H1 (cell line): Measurements from ENCODE around the gene ZNF750. TPM values are rescaled to one million over a fixed set of nuclear protein-coding genes. Genes with fewer than 3 reads are reported as not detected.

Experiments used
- CTCF ChIA-PET: fragments of 300-600 bp; sonication (Branson Sonifier 250); formaldehyde crosslinking; loops from one replicate; lab custom pipeline; 2021; ENCODE audit not compliant: partially characterized antibody; lab: Charles Lee
- POLR2A ChIA-PET: fragments of 300-600 bp; sonication (Branson Sonifier 250); formaldehyde crosslinking; loops from one replicate; lab custom pipeline; 2021; ENCODE audit warnings: inconsistent platforms; ENCODE audit not compliant: partially characterized antibody; lab: Charles Lee
- DNase-seq, 2 experiments: peaks; one replicate each; pipeline versions ENCODE4 v3.0.0 to v3.0.0-alpha.2; 2010 to 2022; ENCODE audit warnings: low spot score in 2 of 2, low read depth in 1 of 2, mixed read lengths in 1 of 2
- FAIRE-seq: peaks from 2 replicates; lab custom pipeline; 2011; peaks lifted over from hg19 to GRCh38; lab: Jason Lieb, UNC
- H2AFZ ChIP-seq: 2 replicates; pipeline ENCODE4 v1.8.1; 2012; ENCODE audit warnings: low read length, inconsistent platforms
- H2AK5ac ChIP-seq: 2 replicates; pipeline ENCODE4 v1.6.1; 2013; ENCODE audit warnings: low read depth, low read length
- H2BK120ac ChIP-seq: replicated peaks from 2 replicates; pipeline ENCODE3; 2013; ENCODE audit warnings: low read depth, low read length, inconsistent platforms
- H2BK12ac ChIP-seq: 2 replicates; pipeline ENCODE4 v1.6.1; 2013; ENCODE audit warnings: low read depth, low read length
- H2BK15ac ChIP-seq: 2 replicates; pipeline ENCODE4 v1.6.1; 2013; ENCODE audit warnings: low read length
- H2BK20ac ChIP-seq: 2 replicates; pipeline ENCODE4 v1.6.1; 2013; ENCODE audit warnings: low read length
- H2BK5ac ChIP-seq: 2 replicates; pipeline ENCODE4 v1.6.1; 2013; ENCODE audit warnings: low read depth, low read length
- H3K14ac ChIP-seq: 2 replicates; pipeline ENCODE4 v1.6.1; 2013; ENCODE audit warnings: inconsistent platforms; ENCODE audit not compliant: insufficient read length
- H3K18ac ChIP-seq: 2 replicates; pipeline ENCODE4 v1.6.1; 2013; ENCODE audit warnings: low read length; ENCODE audit errors: extremely low read depth
- H3K23ac ChIP-seq: 2 replicates; pipeline ENCODE4 v1.6.1; 2013; ENCODE audit warnings: inconsistent platforms; ENCODE audit not compliant: insufficient read length
- H3K23me2 ChIP-seq: 2 replicates; pipeline ENCODE4 v1.6.1; 2013; ENCODE audit warnings: low read depth, low read length
- H3K27ac ChIP-seq: 2 replicates; pipeline ENCODE4 v1.6.1; 2011; ENCODE audit warnings: low read depth, low read length, inconsistent platforms
- H3K27me3 ChIP-seq, 4 experiments: replicated peaks in 1 of 4; 1 replicate in 1 of 4; 2 replicates in 3 of 4; pipeline versions ENCODE4 v1.6.1 to v1.8.1; 2011 to 2013; ENCODE audit warnings: low read length in 3 of 4, mild to moderate bottlenecking in 3 of 4, inconsistent platforms in 2 of 4, mixed read lengths in 2 of 4, moderate library complexity in 1 of 4; ENCODE audit not compliant: control insufficient read depth in 3 of 4, insufficient read depth in 3 of 4; ENCODE audit errors: extremely low read depth in 1 of 4
- H3K36me3 ChIP-seq, 4 experiments: 2 replicates each; pipeline versions ENCODE4 v1.6.1 to v1.8.1; 2011 to 2013; ENCODE audit warnings: mild to moderate bottlenecking in 4 of 4, low read length in 3 of 4, moderate library complexity in 2 of 4, control low read depth in 1 of 4, inconsistent platforms in 1 of 4; ENCODE audit not compliant: insufficient read depth in 4 of 4, control insufficient read depth in 2 of 4
- H3K4ac ChIP-seq: replicated peaks from 2 replicates; pipeline ENCODE3; 2013; ENCODE audit warnings: low read length, low read depth, mixed read lengths, inconsistent platforms; ENCODE audit not compliant: insufficient read length
- H3K4me1 ChIP-seq, 4 experiments: replicated peaks in 1 of 4; 1 replicate in 1 of 4; 2 replicates in 3 of 4; pipeline versions ENCODE4 v1.6.1 to v1.8.1; 2011 to 2013; ENCODE audit warnings: low read length in 3 of 4, inconsistent platforms in 2 of 4, mixed read lengths in 1 of 4; ENCODE audit not compliant: insufficient read depth in 4 of 4, control insufficient read depth in 3 of 4
- H3K4me2 ChIP-seq, 2 experiments: 2 replicates each; pipeline versions ENCODE4 v1.6.1 to v1.8.1; 2011 to 2013; ENCODE audit warnings: low read depth in 2 of 2, low read length in 2 of 2, control low read depth in 1 of 2, inconsistent platforms in 1 of 2, mild to moderate bottlenecking in 1 of 2; ENCODE audit not compliant: insufficient read depth in 1 of 2
- H3K4me3 ChIP-seq, 4 experiments: fragments of 200-600, 300-600 bp in 1 of 4; sonication (generic), shearing (Covaris generic), sonication (Bioruptor Twin) in 1 of 4; 2 replicates each; pipeline versions ENCODE4 v1.5.1 to v1.8.1; 2011 to 2016; ENCODE audit warnings: low read length in 4 of 4, low read depth in 3 of 4, control low read depth in 2 of 4, inconsistent platforms in 2 of 4, mild to moderate bottlenecking in 2 of 4, mixed read lengths in 1 of 4, moderate library complexity in 1 of 4; ENCODE audit not compliant: insufficient read depth in 2 of 4; ENCODE audit errors: extremely low read depth in 1 of 4
- H3K56ac ChIP-seq: replicated peaks from 2 replicates; pipeline ENCODE3; 2013; ENCODE audit warnings: low read depth, mild to moderate bottlenecking, mixed read lengths, low read length, inconsistent platforms; ENCODE audit not compliant: insufficient read length
- H3K79me1 ChIP-seq: 2 replicates; pipeline ENCODE4 v1.6.1; 2013; ENCODE audit warnings: low read depth, low read length, control low read depth
- H3K79me2 ChIP-seq, 2 experiments: 2 replicates each; pipeline versions ENCODE4 v1.6.1 to v1.8.1; 2012 to 2013; ENCODE audit warnings: low read length in 2 of 2, mild to moderate bottlenecking in 2 of 2, inconsistent platforms in 1 of 2; ENCODE audit not compliant: insufficient read depth in 2 of 2, control insufficient read depth in 1 of 2
- H3K9ac ChIP-seq, 4 experiments: replicated peaks in 1 of 4; 1 replicate in 1 of 4; 2 replicates in 3 of 4; pipeline versions ENCODE4 v1.6.1 to v1.8.1; 2011 to 2013; ENCODE audit warnings: low read depth in 3 of 4, low read length in 3 of 4, control low read depth in 2 of 4, mild to moderate bottlenecking in 2 of 4, moderate library complexity in 2 of 4, inconsistent platforms in 1 of 4; ENCODE audit errors: extremely low read depth in 1 of 4
- H3K9me3 ChIP-seq, 2 experiments: 2 replicates each; pipeline versions ENCODE4 v1.6.1 to v1.8.1; 2012 to 2013; ENCODE audit warnings: mild to moderate bottlenecking in 2 of 2, moderate library complexity in 2 of 2, control low read depth in 1 of 2, inconsistent platforms in 1 of 2, low read depth in 1 of 2, low read length in 1 of 2, mixed read lengths in 1 of 2; ENCODE audit not compliant: insufficient read depth in 2 of 2
- H4K20me1 ChIP-seq, 2 experiments: replicated peaks in 1 of 2; 2 replicates each; pipeline versions ENCODE3 to v1.8.1; 2011 to 2013; ENCODE audit warnings: inconsistent platforms in 2 of 2, low read length in 2 of 2, mild to moderate bottlenecking in 1 of 2; ENCODE audit not compliant: insufficient read depth in 2 of 2, control insufficient read depth in 1 of 2
- H4K5ac ChIP-seq: 2 replicates; pipeline ENCODE4 v1.6.1; 2013; ENCODE audit warnings: low read length, low read depth, mixed read lengths, inconsistent platforms; ENCODE audit not compliant: insufficient read length
- H4K8ac ChIP-seq: 2 replicates; pipeline ENCODE4 v1.8.0; 2013; ENCODE audit warnings: mild to moderate bottlenecking, moderate library complexity, low read length, inconsistent platforms; ENCODE audit not compliant: insufficient read depth; ENCODE audit errors: extremely low read depth
- H4K91ac ChIP-seq: replicated peaks from 2 replicates; pipeline ENCODE3; 2013; ENCODE audit warnings: low read length, mixed read lengths, inconsistent platforms; ENCODE audit not compliant: insufficient read length
- SAP30 ChIP-seq: fragments of 300-600 bp; sonication (generic); IDR thresholded peaks from 2 replicates; pipeline ENCODE4 v1.7.1; 2012; ENCODE audit warnings: low read length, moderate library complexity, mild to moderate bottlenecking, inconsistent platforms; ENCODE audit not compliant: insufficient read depth, insufficient replicate concordance
- WGBS, 2 experiments: shearing (Covaris generic) in 1 of 2; methylation state at CpG; one replicate each; pipeline versions ENCODE4 v1.1.6 to v1.1.7; 2013 to 2015; ENCODE audit warnings: low lambda C conversion rate in 2 of 2, mixed read lengths in 2 of 2, inconsistent platforms in 1 of 2, low coverage in 1 of 2, missing lambda C conversion rate in 1 of 2; ENCODE audit not compliant: insufficient replicate concordance in 2 of 2, insufficient coverage in 1 of 2, insufficient read length in 1 of 2; ENCODE audit errors: extremely low coverage in 1 of 2, missing lambda C conversion rate in 1 of 2; 5-methylcytosine and 5-hydroxymethylcytosine counted together
- polyA plus RNA-seq, 7 experiments: library from polyadenylated mRNA; depleted of rRNA in 3 of 7; stranded (reverse) in 5 of 7; unstranded in 2 of 7; fragments of >200 nt in 5 of 7; fragments of 200-250 nt in 2 of 7; gene quantifications; 1 replicate in 5 of 7; 2 replicates in 1 of 7; 4 replicates in 1 of 7; pipeline versions ENCODE4 v1.2.1 to v1.2.3, GENCODE V29; 2011 to 2013; ENCODE audit warnings: missing spikeins in 2 of 7, mixed read lengths in 2 of 7
- total RNA-seq: library from RNA; stranded (reverse); fragmentation: NEBNext Ultra II Directional; extraction: Animal tissue kit (Norgen Biotek cat#: 25700); gene quantifications from 2 replicates; pipeline ENCODE4 v1.2.1, GENCODE V29; 2021

ZNF750 gene
- total and polyA plus RNA-seq, 2 of the 8 experiments (the other 6 are each of a cell fraction or from before 2014, with no cell fraction given), result not detected

DNA sequence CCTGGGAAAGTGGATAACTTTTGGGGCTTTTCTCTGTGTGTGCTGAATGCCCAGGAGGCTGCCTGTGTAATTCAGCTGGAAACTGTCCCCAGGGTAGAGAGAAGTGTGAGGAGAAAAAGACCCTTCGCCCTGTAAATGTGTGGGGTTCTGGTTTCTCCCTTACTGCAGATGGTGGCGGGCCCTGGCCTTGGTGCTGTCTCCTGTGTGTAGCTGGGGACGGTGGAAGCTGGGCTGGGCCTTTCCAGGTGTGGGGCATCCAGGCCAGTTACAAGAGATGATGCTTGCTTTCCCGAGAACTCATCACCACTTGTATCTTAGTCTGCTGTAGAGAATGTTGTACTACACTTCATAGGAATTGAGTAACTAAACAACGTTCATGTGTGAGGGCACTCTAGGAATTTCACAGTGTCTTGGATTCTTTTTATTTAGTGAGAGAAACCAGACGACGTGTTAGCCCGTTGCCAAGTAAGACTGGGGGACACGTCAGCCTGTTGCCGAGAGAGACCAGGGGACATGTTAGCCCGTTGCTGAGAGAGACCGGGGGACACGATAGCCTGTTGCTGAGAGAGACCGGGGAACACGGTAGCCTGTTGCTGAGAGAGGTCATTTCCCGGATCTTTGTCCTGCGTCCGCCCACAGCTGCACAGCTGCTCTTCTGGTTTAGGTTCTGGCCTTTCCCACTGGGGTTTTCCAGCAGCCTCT is 44.9 kb downstream of the ZNF750 start:
- TF ChIP-seq SAP30, result no peak
- H3K56ac ChIP-seq, result no peak overlapping the region
- POLR2A ChIA-PET, result no interaction called here
- 0 out of 2 replicates have a peak, but pooled peaks cover under 1% of the 10 kb centered on the region for H3K23me2 ChIP-seq
- no peak overlapping the region for H2AFZ ChIP-seq
- CTCF ChIA-PET, result interaction anchor here (1.1 to 2.1 kb wide), 3 partner anchors 11 to 41 kb away, joined by 3 to 10 read pairs (median 3); no protein-coding TSS in a partner anchor
- DNase-seq, result no peak
- no peak overlapping the region for H3K27ac ChIP-seq
- peaks cover 7 to 12% of the 10 kb centered on the region in 2 experiments for H4K20me1 ChIP-seq
- H3K4me3 ChIP-seq, result no peak overlapping the region
- H2BK15ac ChIP-seq, result no peak overlapping the region
- H2AK5ac ChIP-seq, result no peak overlapping the region
- H3K18ac ChIP-seq, result no peak overlapping the region
- no peak overlapping the region for H2BK12ac ChIP-seq
- no peak overlapping the region for H4K91ac ChIP-seq
- no peaks in the 10 kb centered on the region for H3K4me1 ChIP-seq
- H3K14ac ChIP-seq, result no peak overlapping the region
- H2BK20ac ChIP-seq, result no peak overlapping the region
- H3K4ac ChIP-seq, result no peak overlapping the region
- peaks cover 19% of the 10 kb centered on the region for H3K79me1 ChIP-seq
- no peak overlapping the region for H2BK120ac ChIP-seq
- H3K79me2 ChIP-seq, result peaks cover 0 to 29% of the 10 kb centered on the region in 2 experiments; a peak in 2 of 4 replicates
- H3K9ac ChIP-seq, result no peak overlapping the region
- WGBS, 2 experiments, result 96% methylated on average over 14 of the region's 18 CpGs; no CpG with 5 or more reads in 1 of the 2 experiments
- H2BK5ac ChIP-seq, result no peak overlapping the region
- H3K27me3 ChIP-seq, result no peaks in the 10 kb centered on the region
- H4K5ac ChIP-seq, result no peak overlapping the region
- H3K4me2 ChIP-seq, result no peak overlapping the region
- H3K23ac ChIP-seq, result no peak overlapping the region
- no peak for FAIRE-seq
- H3K9me3 ChIP-seq, result peaks cover 0 to under 1% of the 10 kb centered on the region in 2 experiments; a peak in 1 of 4 replicates
- no peak overlapping the region for H4K8ac ChIP-seq
- peaks cover 0 to 21% (median 9%) of the 10 kb centered on the region in 4 experiments; a peak in 6 of 8 replicates for H3K36me3 ChIP-seq
